Measurements from ENCODE around the gene BID. TPM values are rescaled to one million over a fixed set of nuclear protein-coding genes. Genes with fewer than 3 reads are reported as not detected.

Gene BID
- 10 to 100 TPM; 16.3 to 19.9 TPM for total RNA-seq

DNA sequence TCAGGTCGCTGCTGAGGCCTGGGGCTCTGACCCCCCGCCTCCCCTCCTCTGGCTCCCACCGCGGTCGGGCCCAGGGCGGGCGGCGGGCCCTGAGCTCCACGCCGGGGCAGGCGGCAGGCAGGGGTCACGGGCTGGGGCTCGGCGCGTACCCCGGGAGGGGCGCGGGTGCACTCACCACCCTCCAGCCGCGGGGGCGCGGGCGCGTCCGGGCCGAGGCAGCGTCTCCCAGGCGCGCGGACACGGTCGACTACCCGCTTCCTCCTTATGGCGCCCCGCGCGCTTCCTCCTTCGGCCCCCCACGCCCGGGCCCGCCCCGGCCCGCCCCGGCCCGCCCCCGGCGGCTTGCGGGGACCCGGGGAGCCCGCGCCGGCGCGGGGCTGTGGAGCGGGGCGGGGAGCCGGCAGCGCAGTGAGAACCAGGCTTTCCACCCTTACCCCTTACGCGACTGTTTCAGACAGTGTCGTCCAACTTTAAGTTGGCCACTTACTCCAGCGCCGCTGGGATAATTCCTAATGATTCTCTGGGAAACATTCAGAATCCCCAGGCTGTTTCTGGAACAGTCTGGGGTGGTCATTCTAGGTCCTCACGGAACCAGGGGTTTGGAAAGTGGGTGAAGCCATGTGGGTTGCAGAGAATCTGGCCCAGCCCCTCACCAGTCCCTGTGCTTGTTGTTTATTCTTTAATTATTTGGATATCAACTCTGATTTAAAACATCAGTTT, at the start of gene BID:
Gene BID (minus strand): TSS at position 264 of the 720 bp plus-strand sequence. CDS start 24,353 bp downstream, outside the sequence.
- TF ChIP-seq CTCF (IDR thresholded peaks at IDR 0.05) = no peak
- H3K27ac Mint-ChIP-seq = peak within 1 kb of the TSS; percentile 73
- peaks cover 1% of the 10 kb centered on the region for H3K27me3 Mint-ChIP-seq
- peaks cover 76% of the 10 kb centered on the region for H3K4me1 Mint-ChIP-seq (ENCODE audit: low read depth)
- no peaks in the 10 kb centered on the region for H3K36me3 Mint-ChIP-seq (ENCODE audit: low read depth)
- DNase-seq (peak; percentile 45), ATAC-seq (peak; percentile 10)
- H3K4me3 Mint-ChIP-seq = peak within 1 kb of the TSS; percentile 77
- POLR2A ChIA-PET = interaction anchor here (1.0 to 1.6 kb wide), 2 partner anchors 8 to 41 kb away, joined by 3 to 5 read pairs; no protein-coding TSS in a partner anchor
- CTCF ChIA-PET = interaction anchor here (1.0 to 1.9 kb wide), 4 partner anchors 10 to 35 kb away, joined by 3 to 8 read pairs (median 6); no protein-coding TSS in a partner anchor
- intact Hi-C loops (cut with micrococcal nuclease) = no loop called here
- no peaks in the 10 kb centered on the region for H3K9me3 Mint-ChIP-seq

- Mint-ChIP-seq H3K4me3 (no peak overlapping the region), H3K9me3 (no peaks in the 10 kb centered on the region), H3K27me3 (no peaks in the 10 kb centered on the region), H3K27ac (no peak overlapping the region), H3K4me1 (ENCODE audit: low read depth) (no peaks in the 10 kb centered on the region), H3K36me3 (ENCODE audit: low read depth) (peaks cover 4% of the 10 kb centered on the region)
- ChIA-PET POLR2A (no interaction called here), CTCF (interaction anchor here (1.5 kb wide), 1 partner anchor 252 kb away, joined by 5 read pairs; no protein-coding TSS in a partner anchor)
- DNase-seq (no peak), ATAC-seq (no peak)
- no peak for TF ChIP-seq CTCF (IDR thresholded peaks at IDR 0.05)
- intact Hi-C loops (cut with micrococcal nuclease) = no loop called here
Observed at GRCh38 chr22:17823964-17824363, 49.7 kb upstream of the BID start.

- ATAC-seq (no peak), DNase-seq (no peak)
- Mint-ChIP-seq H3K36me3 (ENCODE audit: low read depth) (peaks cover 4% of the 10 kb centered on the region), H3K9me3 (no peaks in the 10 kb centered on the region), H3K4me1 (ENCODE audit: low read depth) (no peaks in the 10 kb centered on the region), H3K27ac (no peak overlapping the region), H3K4me3 (no peak overlapping the region), H3K27me3 (no peaks in the 10 kb centered on the region)
- no peak for TF ChIP-seq CTCF (IDR thresholded peaks at IDR 0.05)
- ChIA-PET POLR2A (interaction anchor here (1.6 kb wide), 1 partner anchor 13 kb away, joined by 4 read pairs; no protein-coding TSS in a partner anchor), CTCF (interaction anchor here (1.1 to 1.5 kb wide), 2 partner anchors 81 to 253 kb away, joined by 4 to 5 read pairs; no protein-coding TSS in a partner anchor)
- intact Hi-C loops (cut with micrococcal nuclease) = no loop called here
Observed at GRCh38 chr22:17823226-17823625, 49.0 kb upstream of the BID start.

DNA sequence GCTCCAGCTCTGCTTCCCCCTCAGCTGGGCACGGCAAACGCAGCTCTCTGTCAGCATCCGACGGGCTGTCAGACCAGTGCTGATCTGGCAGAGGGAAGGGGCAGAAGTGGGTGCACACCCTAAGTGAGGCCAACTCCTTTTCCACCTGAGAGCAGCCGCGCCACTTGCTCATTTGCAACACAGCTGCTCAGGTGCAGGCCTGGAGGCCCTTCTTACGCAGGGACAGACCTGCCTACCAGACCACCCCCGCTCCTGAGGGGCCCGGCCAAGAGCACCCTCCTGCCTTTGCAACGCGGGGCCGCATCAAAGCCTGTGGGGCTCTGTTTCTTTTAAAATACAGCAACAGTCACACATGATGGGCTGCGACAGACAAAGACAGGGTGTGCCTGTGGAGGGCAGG, 47.8 kb upstream of the BID start:
- CTCF ChIA-PET = interaction anchor here (1.0 to 1.9 kb wide), 4 partner anchors 9 to 254 kb away, joined by 3 to 8 read pairs (median 4); no protein-coding TSS in a partner anchor
- Mint-ChIP-seq H3K36me3 (ENCODE audit: low read depth) (peaks cover 4% of the 10 kb centered on the region), H3K4me3 (no peak overlapping the region), H3K4me1 (ENCODE audit: low read depth) (no peaks in the 10 kb centered on the region), H3K9me3 (no peaks in the 10 kb centered on the region), H3K27me3 (no peaks in the 10 kb centered on the region), H3K27ac (no peak overlapping the region)
- DNase-seq (no peak), ATAC-seq (no peak)
- no peak for TF ChIP-seq CTCF (IDR thresholded peaks at IDR 0.05)
- POLR2A ChIA-PET = interaction anchor here (1.6 kb wide), 1 partner anchor 12 kb away, joined by 4 read pairs; no protein-coding TSS in a partner anchor
- intact Hi-C loops (cut with micrococcal nuclease) = no loop called here

GRCh38 chr22:17820879-17821439, 46.7 kb upstream of the BID start:
- POLR2A ChIA-PET = no interaction called here
- DNase-seq (no peak), ATAC-seq (peak; percentile 39)
- Mint-ChIP-seq H3K36me3 (ENCODE audit: low read depth) (peaks cover 3% of the 10 kb centered on the region), H3K27ac (no peak overlapping the region), H3K9me3 (no peaks in the 10 kb centered on the region), H3K4me3 (no peak overlapping the region), H3K4me1 (ENCODE audit: low read depth) (no peaks in the 10 kb centered on the region), H3K27me3 (no peaks in the 10 kb centered on the region)
- TF ChIP-seq CTCF (IDR thresholded peaks at IDR 0.05) = no peak
- CTCF ChIA-PET = interaction anchor here (1.2 to 1.9 kb wide), 2 partner anchors 36 to 255 kb away, joined by 3 to 8 read pairs; no protein-coding TSS in a partner anchor
- intact Hi-C loops (cut with micrococcal nuclease) = no loop called here
